Measurements from ENCODE around the gene WIZ. TPM values are rescaled to one million over a fixed set of nuclear protein-coding genes. Genes with fewer than 3 reads are reported as not detected.

The WIZ gene
- total RNA-seq, 1 experiment from 2014 or later, result 46.4 TPM

- no peaks in the 10 kb centered on the region for H3K36me3 Mint-ChIP-seq (ENCODE audit: insufficient read depth, unreplicated experiment)
- ChIA-PET CTCF (interaction anchor here (0.6 to 1.2 kb wide), 3 partner anchors 19 to 276 kb away, joined by 3 to 7 read pairs (median 7); partner anchors contain the start of gene AKAP8L), POLR2A (interaction anchor here (1.2 kb wide), 1 partner anchor 19 kb away, joined by 3 read pairs; the partner anchor contains the start of gene AKAP8L)
- no TSS peak for BruUV-seq (replicated peaks)
- intact Hi-C loops (cut with micrococcal nuclease), result no loop called here
- no peaks in the 10 kb centered on the region for H3K27me3 Mint-ChIP-seq (ENCODE audit: insufficient read depth, unreplicated experiment)
- no peak for TF ChIP-seq CTCF (IDR thresholded peaks at IDR 0.05; ENCODE audit: unreplicated experiment)
- no peak for DNase-seq (ENCODE audit: unreplicated experiment)
- no peaks in the 10 kb centered on the region for H3K9me3 Mint-ChIP-seq (ENCODE audit: unreplicated experiment)
- H3K4me3 Mint-ChIP-seq (ENCODE audit: unreplicated experiment), result no peak overlapping the region
- H3K4me1 Mint-ChIP-seq (ENCODE audit: insufficient read depth, unreplicated experiment), result peaks cover 5% of the 10 kb centered on the region
- no peak overlapping the region for H3K27ac Mint-ChIP-seq (ENCODE audit: low read depth, unreplicated experiment)
These were observed 11.6 kb downstream of the WIZ start for GRCh38 chr19:15438124-15438496.

GRCh38 chr19:15437355-15438123 lies 12.2 kb downstream of the WIZ start:
- POLR2A ChIA-PET, result no interaction called here

GRCh38 chr19:15436826-15437110 lies 13.0 kb downstream of the WIZ start:
- no peak for DNase-seq (ENCODE audit: unreplicated experiment)
- no peak overlapping the region for H3K27ac Mint-ChIP-seq (ENCODE audit: low read depth, unreplicated experiment)
- ChIA-PET CTCF (no interaction called here), POLR2A (interaction anchor here (0.6 to 2.0 kb wide), 2 partner anchors 58 to 1103 kb away, joined by 4 to 7 read pairs; partner anchors contain the start of gene AKAP8)
- no TSS peak for BruUV-seq (replicated peaks)
- no peaks in the 10 kb centered on the region for H3K27me3 Mint-ChIP-seq (ENCODE audit: insufficient read depth, unreplicated experiment)
- intact Hi-C loops (cut with micrococcal nuclease), result no loop called here
- no peaks in the 10 kb centered on the region for H3K9me3 Mint-ChIP-seq (ENCODE audit: unreplicated experiment)
- H3K36me3 Mint-ChIP-seq (ENCODE audit: insufficient read depth, unreplicated experiment), result no peaks in the 10 kb centered on the region
- peaks cover 6% of the 10 kb centered on the region for H3K4me1 Mint-ChIP-seq (ENCODE audit: insufficient read depth, unreplicated experiment)
- no peak for TF ChIP-seq CTCF (IDR thresholded peaks at IDR 0.05; ENCODE audit: unreplicated experiment)
- no peak overlapping the region for H3K4me3 Mint-ChIP-seq (ENCODE audit: unreplicated experiment)

More at GRCh38 chr19:15437355-15438123, 12.2 kb downstream of the WIZ start:
- no peaks in the 10 kb centered on the region for H3K27me3 Mint-ChIP-seq (ENCODE audit: insufficient read depth, unreplicated experiment)
- H3K27ac Mint-ChIP-seq (ENCODE audit: low read depth, unreplicated experiment), result no peak overlapping the region
- peaks cover 6% of the 10 kb centered on the region for H3K4me1 Mint-ChIP-seq (ENCODE audit: insufficient read depth, unreplicated experiment)
- H3K4me3 Mint-ChIP-seq (ENCODE audit: unreplicated experiment), result no peak overlapping the region
- intact Hi-C loops (cut with micrococcal nuclease), result no loop called here
- CTCF ChIA-PET, result interaction anchor here (1.2 kb wide), 1 partner anchor 19 kb away, joined by 7 read pairs; the partner anchor contains the start of gene AKAP8L
- no peak for DNase-seq (ENCODE audit: unreplicated experiment)
- TF ChIP-seq CTCF (IDR thresholded peaks at IDR 0.05; ENCODE audit: unreplicated experiment), result no peak
- no TSS peak for BruUV-seq (replicated peaks)
- no peaks in the 10 kb centered on the region for H3K36me3 Mint-ChIP-seq (ENCODE audit: insufficient read depth, unreplicated experiment)
- H3K9me3 Mint-ChIP-seq (ENCODE audit: unreplicated experiment), result no peaks in the 10 kb centered on the region

GRCh38 chr19:15436012-15436825 lies 13.5 kb downstream of the WIZ start:
- Mint-ChIP-seq H3K9me3 (ENCODE audit: unreplicated experiment) (no peaks in the 10 kb centered on the region), H3K4me1 (ENCODE audit: insufficient read depth, unreplicated experiment) (peaks cover 12% of the 10 kb centered on the region), H3K4me3 (ENCODE audit: unreplicated experiment) (no peak overlapping the region), H3K36me3 (ENCODE audit: insufficient read depth, unreplicated experiment) (no peaks in the 10 kb centered on the region), H3K27ac (ENCODE audit: low read depth, unreplicated experiment) (no peak overlapping the region), H3K27me3 (ENCODE audit: insufficient read depth, unreplicated experiment) (no peaks in the 10 kb centered on the region)
- TF ChIP-seq CTCF (IDR thresholded peaks at IDR 0.05; ENCODE audit: unreplicated experiment), result no peak
- POLR2A ChIA-PET, result interaction anchor here (0.6 to 2.0 kb wide), 2 partner anchors 57 to 1104 kb away, joined by 4 to 7 read pairs; partner anchors contain the start of gene AKAP8
- intact Hi-C loops (cut with micrococcal nuclease), result no loop called here
- CTCF ChIA-PET, result no interaction called here
- BruUV-seq (replicated peaks), result no TSS peak
- DNase-seq (ENCODE audit: unreplicated experiment), result no peak
